OCI-LY7 (cell line): ENCODE results near the gene SLC35E1. TPM values are rescaled to one million over a fixed set of nuclear protein-coding genes. Genes with fewer than 3 reads are reported as not detected.

ENCODE experiments used
- BruUV-seq: library from RNA; stranded (reverse); fragments of 400-500 nt; replicated peaks from 2 replicates; lab custom pipeline; 2021; lab: Mats Ljungman, UMichigan
- CTCF ChIA-PET: fragments of 300-600 bp; sonication (Branson Sonifier 250); formaldehyde crosslinking; loops from one replicate; lab custom pipeline; 2022; ENCODE audit warnings: antibody characterized with exemption; ENCODE audit not compliant: unreplicated experiment; lab: Charles Lee
- POLR2A ChIA-PET: fragments of 300-600 bp; sonication (Branson Sonifier 250); formaldehyde crosslinking; loops from one replicate; lab custom pipeline; 2022; ENCODE audit warnings: antibody characterized with exemption; lab: Charles Lee
- DNase-seq: peaks from one replicate; pipeline ENCODE4 v3.0.0-alpha.2; 2015; ENCODE audit warnings: low spot score
- H2AFZ ChIP-seq: fragments of 200-600 bp; sonication (generic), shearing (Covaris generic); 2 replicates; pipeline ENCODE4 v1.6.1; 2014; ENCODE audit warnings: mild to moderate bottlenecking, antibody characterized with exemption, low read length, moderate library complexity
- H3K27ac ChIP-seq: fragments of 200-600 bp; sonication (generic); 2 replicates; pipeline ENCODE4 v1.5.1; 2014; ENCODE audit warnings: mixed run types, low read depth, mild to moderate bottlenecking, moderate library complexity, low read length, inconsistent platforms; ENCODE audit not compliant: poor library complexity, severe bottlenecking
- H3K36me3 ChIP-seq: fragments of 200-600 bp; sonication (generic); 2 replicates; pipeline ENCODE4 v1.6.1; 2014; ENCODE audit warnings: mild to moderate bottlenecking, antibody characterized with exemption, low read length, moderate library complexity, mixed read lengths; ENCODE audit not compliant: insufficient read depth
- H3K4me1 ChIP-seq: fragments of 200-600 bp; sonication (generic); 2 replicates; pipeline ENCODE4 v1.5.1; 2014; ENCODE audit warnings: mild to moderate bottlenecking, low read length; ENCODE audit not compliant: insufficient read depth, poor library complexity, severe bottlenecking
- H3K4me2 ChIP-seq: fragments of 200-600 bp; sonication (generic); 2 replicates; pipeline ENCODE4 v1.6.1; 2014; ENCODE audit warnings: mild to moderate bottlenecking, low read length
- H3K4me3 ChIP-seq: fragments of 200-600 bp; sonication (generic); 2 replicates; pipeline ENCODE4 v1.5.1; 2014; ENCODE audit warnings: mild to moderate bottlenecking, low read depth, low read length; ENCODE audit not compliant: poor library complexity, severe bottlenecking
- H3K79me2 ChIP-seq: fragments of 200-600 bp; sonication (generic); 2 replicates; pipeline ENCODE4 v1.6.1; 2016; ENCODE audit warnings: low read depth, mild to moderate bottlenecking, low read length, moderate library complexity, mixed read lengths; ENCODE audit not compliant: insufficient read depth
- H3K9me2 ChIP-seq: fragments of 200-600 bp; sonication (generic); 2 replicates; pipeline ENCODE4 v1.6.1; 2016; ENCODE audit warnings: mild to moderate bottlenecking, low read length, mixed read lengths; ENCODE audit not compliant: insufficient read depth
- H3K9me3 ChIP-seq: fragments of 200-600 bp; sonication (generic); 2 replicates; pipeline ENCODE4 v1.6.1; 2014; ENCODE audit warnings: mild to moderate bottlenecking, mixed run types, low read length, mixed read lengths
- H4K20me1 ChIP-seq: fragments of 200-600 bp; sonication (generic); 2 replicates; pipeline ENCODE4 v1.6.1; 2014; ENCODE audit warnings: mild to moderate bottlenecking, antibody characterized with exemption, low read length, moderate library complexity, mixed read lengths; ENCODE audit not compliant: insufficient read depth
- CTCF ChIP-seq: fragments of 200-600 bp; sonication (generic); conservative IDR thresholded peaks from 2 replicates; pipeline ENCODE4 v1.5.1; 2014; ENCODE audit warnings: mild to moderate bottlenecking, antibody characterized with exemption, low read length, moderate library complexity, mixed read lengths
- EZH2phosphoT487 ChIP-seq: fragments of 200-600 bp; sonication (generic); IDR thresholded peaks from 2 replicates; pipeline ENCODE4 v1.6.1; 2018; ENCODE audit warnings: low read depth, borderline replicate concordance, mild to moderate bottlenecking, mixed run types, antibody characterized with exemption, low read length, moderate library complexity, mixed read lengths
- intact Hi-C: fragments of 100-400 bp; cut with micrococcal nuclease; formaldehyde crosslinking; loops from one replicate; pipeline ENCODE4 v1.10.0; 2022; ENCODE audit not compliant: unreplicated experiment
- total RNA-seq, 2 experiments: library from RNA; depleted of rRNA in 1 of 2; stranded (reverse); fragments of >200 nt in 1 of 2; shearing (Covaris generic) in 1 of 2; gene quantifications; 2 replicates each; pipeline ENCODE4 v1.2.3, GENCODE V29; 2014 to 2022

Gene SLC35E1
- total RNA-seq, 2 experiments from 2014 or later = 21.1 to 41.2 TPM

- no peak overlapping the region for H3K27ac ChIP-seq
- H3K4me2 ChIP-seq = no peak overlapping the region
- H3K4me1 ChIP-seq = peaks cover 6% of the 10 kb centered on the region
- no peaks in the 10 kb centered on the region for H3K9me2 ChIP-seq
- ChIA-PET CTCF (no interaction called here), POLR2A (no interaction called here)
- H3K4me3 ChIP-seq = no peak overlapping the region
- TF ChIP-seq CTCF = no peak
- no peak for TF ChIP-seq EZH2phosphoT487
- H3K79me2 ChIP-seq = peaks cover 53% of the 10 kb centered on the region
- no TSS peak for BruUV-seq
- no peak for DNase-seq
- no peaks in the 10 kb centered on the region for H3K9me3 ChIP-seq
- intact Hi-C loops = no loop called here
- H2AFZ ChIP-seq = no peak overlapping the region
- peaks cover 4% of the 10 kb centered on the region; the same call in 1 of the 2 replicates for H4K20me1 ChIP-seq
- peaks cover 99% of the 10 kb centered on the region for H3K36me3 ChIP-seq
These were observed 36.1 kb downstream of the SLC35E1 start for GRCh38 chr19:16536130-16536529.

GRCh38 chr19:16535381-16535780, 36.8 kb downstream of the SLC35E1 start:
- no TSS peak for BruUV-seq
- POLR2A ChIA-PET = no interaction called here
- TF ChIP-seq CTCF (no peak), EZH2phosphoT487 (no peak)

GRCh38 chr19:16532440-16533234, 39.6 kb downstream of the SLC35E1 start:
- H3K9me3 ChIP-seq = no peaks in the 10 kb centered on the region
- peaks cover 18% of the 10 kb centered on the region for H3K79me2 ChIP-seq
- no peak overlapping the region for H3K27ac ChIP-seq
- no TSS peak for BruUV-seq
- no peaks in the 10 kb centered on the region for H4K20me1 ChIP-seq
- no peak overlapping the region for H3K4me2 ChIP-seq
- no peaks in the 10 kb centered on the region for H3K9me2 ChIP-seq
- no peak for DNase-seq
- ChIA-PET POLR2A (interaction anchor here (0.6 kb wide), 1 partner anchor 29 kb away, joined by 10 read pairs; no protein-coding TSS in a partner anchor), CTCF (no interaction called here)
- no peaks in the 10 kb centered on the region for H3K4me1 ChIP-seq
- intact Hi-C loops = no loop called here
- H2AFZ ChIP-seq = no peak overlapping the region
- no peak for TF ChIP-seq CTCF
- TF ChIP-seq EZH2phosphoT487 = no peak
- no peak overlapping the region for H3K4me3 ChIP-seq
- H3K36me3 ChIP-seq = peaks cover 100% of the 10 kb centered on the region

More at GRCh38 chr19:16535381-16535780, 36.8 kb downstream of the SLC35E1 start:
- Histone ChIP-seq H3K79me2 (peaks cover 45% of the 10 kb centered on the region), H4K20me1 (no peaks in the 10 kb centered on the region), H2AFZ (no peak overlapping the region), H3K9me2 (no peaks in the 10 kb centered on the region), H3K9me3 (no peaks in the 10 kb centered on the region), H3K4me1 (no peaks in the 10 kb centered on the region), H3K4me2 (no peak overlapping the region), H3K27ac (no peak overlapping the region), H3K36me3 (peaks cover 99% of the 10 kb centered on the region), H3K4me3 (no peak overlapping the region)
- intact Hi-C loops = no loop called here
- CTCF ChIA-PET = no interaction called here
- no peak for DNase-seq
